ENCODE measurements around the gene EHD2. TPM values are rescaled to one million over a fixed set of nuclear protein-coding genes. Genes with fewer than 3 reads are reported as not detected.
A peak's percentile ranks its signal among the peaks of the same experiment; 100 is the strongest.

EHD2 gene
- total and polyA plus RNA-seq, 2 of the 13 experiments (the other 11 are each of a cell fraction or from before 2014, with no cell fraction given) = 0.09 to 0.28 TPM

DNA sequence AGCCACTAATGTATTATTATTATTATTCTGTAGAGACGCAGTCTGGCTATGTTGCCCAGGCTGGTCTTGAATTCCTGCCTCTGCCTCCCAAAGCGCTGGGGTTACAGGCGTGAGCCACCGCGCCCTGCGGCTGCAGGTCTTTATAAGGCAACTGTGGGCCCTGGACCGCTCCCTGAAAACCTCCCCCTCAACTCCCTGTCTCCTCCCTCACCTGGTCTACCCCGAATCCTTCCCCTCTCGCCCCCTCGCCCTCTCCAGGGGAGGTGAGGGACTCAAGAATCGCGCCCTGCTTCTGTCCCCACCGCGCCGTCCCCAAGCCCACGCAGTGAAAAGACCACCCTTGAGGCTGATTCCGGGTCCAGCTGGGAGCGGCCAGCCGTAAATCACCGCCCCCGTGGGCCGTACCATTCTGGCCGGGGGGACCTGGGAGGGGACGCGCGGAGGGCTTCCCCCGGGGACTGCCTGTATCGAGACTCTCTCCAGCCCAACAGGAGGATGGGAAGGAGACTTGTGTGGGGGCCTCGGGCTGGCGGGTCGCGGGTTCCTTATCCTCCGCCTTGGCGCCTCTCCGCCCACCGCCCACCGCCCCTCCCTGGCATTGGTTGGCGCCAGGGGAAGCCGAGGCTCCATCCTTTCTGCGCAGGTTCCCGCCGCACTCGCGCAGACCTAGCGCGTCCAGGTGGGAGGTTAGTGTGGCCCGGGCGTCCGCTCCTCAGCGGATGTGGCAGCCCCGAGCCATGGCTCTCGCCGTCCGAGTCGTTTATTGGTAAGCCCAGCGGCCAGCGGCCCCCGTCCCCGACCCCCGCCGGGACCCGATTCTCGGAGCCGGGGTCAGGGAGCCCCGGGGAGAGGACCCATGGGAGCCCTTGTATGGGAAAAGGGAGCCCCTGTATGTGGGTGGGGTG, 65.1 kb downstream of the EHD2 start, which contains the start of gene SELENOW (continued):
- peak; percentile 72 for TF ChIP-seq ZNF563 (CRISPR knock-in tag; IDR thresholded peaks at IDR 0.05)
- 0 out of 2 replicates have a peak, but pooled peaks have one; percentile 66 for TF ChIP-seq FOXM1 (CRISPR knock-in tag; IDR thresholded peaks at IDR 0.05)
- TF ChIP-seq ZNF839 (CRISPR knock-in tag; IDR thresholded peaks at IDR 0.05; ENCODE audit: borderline replicate concordance) = peak; percentile 59; the same call in 1 of the 2 replicates
- TF ChIP-seq ZNF331 (CRISPR knock-in tag; IDR thresholded peaks at IDR 0.05) = peak; percentile 71
- TF ChIP-seq ZNF777 (CRISPR knock-in tag; IDR thresholded peaks at IDR 0.05) = 0 out of 2 replicates have a peak, but pooled peaks have one; percentile 40
- TF ChIP-seq ZNF768 (CRISPR knock-in tag; IDR thresholded peaks at IDR 0.05) = peak; percentile 48
- TF ChIP-seq, protein P1, sequence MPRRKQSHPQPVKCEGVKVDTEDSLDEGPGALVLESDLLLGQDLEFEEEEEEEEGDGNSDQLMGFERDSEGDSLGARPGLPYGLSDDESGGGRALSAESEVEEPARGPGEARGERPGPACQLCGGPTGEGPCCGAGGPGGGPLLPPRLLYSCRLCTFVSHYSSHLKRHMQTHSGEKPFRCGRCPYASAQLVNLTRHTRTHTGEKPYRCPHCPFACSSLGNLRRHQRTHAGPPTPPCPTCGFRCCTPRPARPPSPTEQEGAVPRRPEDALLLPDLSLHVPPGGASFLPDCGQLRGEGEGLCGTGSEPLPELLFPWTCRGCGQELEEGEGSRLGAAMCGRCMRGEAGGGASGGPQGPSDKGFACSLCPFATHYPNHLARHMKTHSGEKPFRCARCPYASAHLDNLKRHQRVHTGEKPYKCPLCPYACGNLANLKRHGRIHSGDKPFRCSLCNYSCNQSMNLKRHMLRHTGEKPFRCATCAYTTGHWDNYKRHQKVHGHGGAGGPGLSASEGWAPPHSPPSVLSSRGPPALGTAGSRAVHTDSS (CRISPR knock-in tag; conservative IDR thresholded peaks at IDR 0.05) = peak; percentile 77; the same call in 1 of the 2 replicates
- TF ChIP-seq GATAD2A (CRISPR knock-in tag; IDR thresholded peaks at IDR 0.05) = peak; percentile 56
- TF ChIP-seq, protein P2, sequence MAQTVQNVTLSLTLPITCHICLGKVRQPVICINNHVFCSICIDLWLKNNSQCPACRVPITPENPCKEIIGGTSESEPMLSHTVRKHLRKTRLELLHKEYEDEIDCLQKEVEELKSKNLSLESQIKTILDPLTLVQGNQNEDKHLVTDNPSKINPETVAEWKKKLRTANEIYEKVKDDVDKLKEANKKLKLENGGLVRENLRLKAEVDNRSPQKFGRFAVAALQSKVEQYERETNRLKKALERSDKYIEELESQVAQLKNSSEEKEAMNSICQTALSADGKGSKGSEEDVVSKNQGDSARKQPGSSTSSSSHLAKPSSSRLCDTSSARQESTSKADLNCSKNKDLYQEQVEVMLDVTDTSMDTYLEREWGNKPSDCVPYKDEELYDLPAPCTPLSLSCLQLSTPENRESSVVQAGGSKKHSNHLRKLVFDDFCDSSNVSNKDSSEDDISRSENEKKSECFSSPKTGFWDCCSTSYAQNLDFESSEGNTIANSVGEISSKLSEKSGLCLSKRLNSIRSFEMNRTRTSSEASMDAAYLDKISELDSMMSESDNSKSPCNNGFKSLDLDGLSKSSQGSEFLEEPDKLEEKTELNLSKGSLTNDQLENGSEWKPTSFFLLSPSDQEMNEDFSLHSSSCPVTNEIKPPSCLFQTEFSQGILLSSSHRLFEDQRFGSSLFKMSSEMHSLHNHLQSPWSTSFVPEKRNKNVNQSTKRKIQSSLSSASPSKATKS (CRISPR knock-in tag; IDR thresholded peaks at IDR 0.05) = 0 out of 2 replicates have a peak, but pooled peaks have one; percentile 32
- TF ChIP-seq MED8 (CRISPR knock-in tag; IDR thresholded peaks at IDR 0.05; ENCODE audit: insufficient replicate concordance) = peak; percentile 44
- TF ChIP-seq ZFY (CRISPR knock-in tag; IDR thresholded peaks at IDR 0.05) = peak; percentile 78
- TF ChIP-seq, protein P3, sequence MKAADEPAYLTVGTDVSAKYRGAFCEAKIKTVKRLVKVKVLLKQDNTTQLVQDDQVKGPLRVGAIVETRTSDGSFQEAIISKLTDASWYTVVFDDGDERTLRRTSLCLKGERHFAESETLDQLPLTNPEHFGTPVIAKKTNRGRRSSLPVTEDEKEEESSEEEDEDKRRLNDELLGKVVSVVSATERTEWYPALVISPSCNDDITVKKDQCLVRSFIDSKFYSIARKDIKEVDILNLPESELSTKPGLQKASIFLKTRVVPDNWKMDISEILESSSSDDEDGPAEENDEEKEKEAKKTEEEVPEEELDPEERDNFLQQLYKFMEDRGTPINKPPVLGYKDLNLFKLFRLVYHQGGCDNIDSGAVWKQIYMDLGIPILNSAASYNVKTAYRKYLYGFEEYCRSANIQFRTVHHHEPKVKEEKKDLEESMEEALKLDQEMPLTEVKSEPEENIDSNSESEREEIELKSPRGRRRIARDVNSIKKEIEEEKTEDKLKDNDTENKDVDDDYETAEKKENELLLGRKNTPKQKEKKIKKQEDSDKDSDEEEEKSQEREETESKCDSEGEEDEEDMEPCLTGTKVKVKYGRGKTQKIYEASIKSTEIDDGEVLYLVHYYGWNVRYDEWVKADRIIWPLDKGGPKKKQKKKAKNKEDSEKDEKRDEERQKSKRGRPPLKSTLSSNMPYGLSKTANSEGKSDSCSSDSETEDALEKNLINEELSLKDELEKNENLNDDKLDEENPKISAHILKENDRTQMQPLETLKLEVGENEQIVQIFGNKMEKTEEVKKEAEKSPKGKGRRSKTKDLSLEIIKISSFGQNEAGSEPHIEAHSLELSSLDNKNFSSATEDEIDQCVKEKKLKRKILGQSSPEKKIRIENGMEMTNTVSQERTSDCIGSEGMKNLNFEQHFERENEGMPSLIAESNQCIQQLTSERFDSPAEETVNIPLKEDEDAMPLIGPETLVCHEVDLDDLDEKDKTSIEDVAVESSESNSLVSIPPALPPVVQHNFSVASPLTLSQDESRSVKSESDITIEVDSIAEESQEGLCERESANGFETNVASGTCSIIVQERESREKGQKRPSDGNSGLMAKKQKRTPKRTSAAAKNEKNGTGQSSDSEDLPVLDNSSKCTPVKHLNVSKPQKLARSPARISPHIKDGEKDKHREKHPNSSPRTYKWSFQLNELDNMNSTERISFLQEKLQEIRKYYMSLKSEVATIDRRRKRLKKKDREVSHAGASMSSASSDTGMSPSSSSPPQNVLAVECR (CRISPR knock-in tag; IDR thresholded peaks at IDR 0.05; ENCODE audit: borderline replicate concordance) = peak; percentile 71; the same call in 1 of the 2 replicates
- TF ChIP-seq TP53 (CRISPR knock-in tag; conservative IDR thresholded peaks at IDR 0.05) = peak; percentile 23; the same call in 1 of the 2 replicates
- 0 out of 2 replicates have a peak, but pooled peaks have one; percentile 20 for TF ChIP-seq ARNT2 (CRISPR knock-in tag; IDR thresholded peaks at IDR 0.05; ENCODE audit: low read depth)
- TF ChIP-seq, protein P4, sequence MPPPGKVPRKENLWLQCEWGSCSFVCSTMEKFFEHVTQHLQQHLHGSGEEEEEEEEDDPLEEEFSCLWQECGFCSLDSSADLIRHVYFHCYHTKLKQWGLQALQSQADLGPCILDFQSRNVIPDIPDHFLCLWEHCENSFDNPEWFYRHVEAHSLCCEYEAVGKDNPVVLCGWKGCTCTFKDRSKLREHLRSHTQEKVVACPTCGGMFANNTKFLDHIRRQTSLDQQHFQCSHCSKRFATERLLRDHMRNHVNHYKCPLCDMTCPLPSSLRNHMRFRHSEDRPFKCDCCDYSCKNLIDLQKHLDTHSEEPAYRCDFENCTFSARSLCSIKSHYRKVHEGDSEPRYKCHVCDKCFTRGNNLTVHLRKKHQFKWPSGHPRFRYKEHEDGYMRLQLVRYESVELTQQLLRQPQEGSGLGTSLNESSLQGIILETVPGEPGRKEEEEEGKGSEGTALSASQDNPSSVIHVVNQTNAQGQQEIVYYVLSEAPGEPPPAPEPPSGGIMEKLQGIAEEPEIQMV (CRISPR knock-in tag; IDR thresholded peaks at IDR 0.05; ENCODE audit: low read depth) = peak; percentile 65; the same call in 1 of the 2 replicates
- TF ChIP-seq, protein P5, sequence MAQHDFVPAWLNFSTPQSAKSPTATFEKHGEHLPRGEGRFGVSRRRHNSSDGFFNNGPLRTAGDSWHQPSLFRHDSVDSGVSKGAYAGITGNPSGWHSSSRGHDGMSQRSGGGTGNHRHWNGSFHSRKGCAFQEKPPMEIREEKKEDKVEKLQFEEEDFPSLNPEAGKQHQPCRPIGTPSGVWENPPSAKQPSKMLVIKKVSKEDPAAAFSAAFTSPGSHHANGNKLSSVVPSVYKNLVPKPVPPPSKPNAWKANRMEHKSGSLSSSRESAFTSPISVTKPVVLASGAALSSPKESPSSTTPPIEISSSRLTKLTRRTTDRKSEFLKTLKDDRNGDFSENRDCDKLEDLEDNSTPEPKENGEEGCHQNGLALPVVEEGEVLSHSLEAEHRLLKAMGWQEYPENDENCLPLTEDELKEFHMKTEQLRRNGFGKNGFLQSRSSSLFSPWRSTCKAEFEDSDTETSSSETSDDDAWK (CRISPR knock-in tag; IDR thresholded peaks at IDR 0.05) = no peak
- TF ChIP-seq TBX3 (IDR thresholded peaks at IDR 0.05; ENCODE audit: borderline replicate concordance) = no peak

All from HepG2 (cell line).